Naive thymus-derived CD4-positive, alpha-beta T cell (primary cell): ENCODE measurements around the gene DAB2. TPM values are rescaled to one million over a fixed set of nuclear protein-coding genes. Genes with fewer than 3 reads are reported as not detected.

ENCODE experiments used
- ATAC-seq: fragments of 150-1000 bp; cut with Tn5 transposase; 2 replicates; pipeline ENCODE4 v1.10.0; 2021; ENCODE audit warnings: mild to moderate bottlenecking, moderate library complexity
- CTCF ChIA-PET: fragments of 350-600 bp; sonication (Branson Sonifier 250); formaldehyde crosslinking; loops from one replicate; lab custom pipeline; 2021; ENCODE audit warnings: antibody characterized with exemption; lab: Charles Lee
- POLR2A ChIA-PET: fragments of 350-600 bp; sonication (Branson Sonifier 250); formaldehyde crosslinking; loops from one replicate; lab custom pipeline; 2021; ENCODE audit warnings: antibody characterized with exemption, inconsistent platforms; lab: Charles Lee
- DNase-seq, 9 donors: peaks; one replicate each; pipeline versions ENCODE4 v3.0.0 to v3.0.0-alpha.2; 2020 to 2022; ENCODE audit warnings: mixed read lengths in 1 of 9
- H3K27ac ChIP-seq: one replicate; pipeline ENCODE4 v1.7.0; 2013; ENCODE audit warnings: mild to moderate bottlenecking, low read depth, low read length, moderate library complexity
- H3K27me3 ChIP-seq, 2 donors: one replicate each; pipeline ENCODE4 v1.7.0; 2013; ENCODE audit warnings: low read length in 2 of 2, mild to moderate bottlenecking in 2 of 2, moderate library complexity in 2 of 2; ENCODE audit not compliant: control insufficient read depth in 2 of 2, insufficient read depth in 2 of 2
- H3K36me3 ChIP-seq, 3 experiments: 1 replicate in 2 of 3; 2 replicates in 1 of 3; pipeline ENCODE4 v1.7.0; 2013; ENCODE audit warnings: low read length in 3 of 3, mild to moderate bottlenecking in 3 of 3, moderate library complexity in 1 of 3; ENCODE audit not compliant: insufficient read depth in 3 of 3, control insufficient read depth in 2 of 3
- H3K4me1 ChIP-seq, 2 donors: one replicate each; pipeline ENCODE4 v1.7.0; 2013; ENCODE audit warnings: low read length in 2 of 2, mild to moderate bottlenecking in 2 of 2, moderate library complexity in 1 of 2; ENCODE audit not compliant: control insufficient read depth in 2 of 2, insufficient read depth in 2 of 2
- H3K4me3 ChIP-seq: 2 replicates; pipeline ENCODE4 v1.7.0; 2013; ENCODE audit warnings: mild to moderate bottlenecking, low read length
- H3K9me3 ChIP-seq, 3 experiments: 1 replicate in 2 of 3; 2 replicates in 1 of 3; pipeline ENCODE4 v1.7.0; 2013; ENCODE audit warnings: low read length in 3 of 3; ENCODE audit not compliant: control insufficient read depth in 2 of 3
- H3K27ac Mint-ChIP-seq, 9 donors: one replicate each; pipeline ENCODE4 v1.8.0; 2020 to 2022; ENCODE audit warnings: mixed read lengths in 9 of 9, mild to moderate bottlenecking in 8 of 9, moderate library complexity in 5 of 9, inconsistent platforms in 2 of 9
- H3K27me3 Mint-ChIP-seq, 5 donors: one replicate each; pipeline ENCODE4 v1.8.0; 2021 to 2022; ENCODE audit warnings: mixed read lengths in 5 of 5, mild to moderate bottlenecking in 1 of 5
- H3K36me3 Mint-ChIP-seq, 5 donors: one replicate each; pipeline ENCODE4 v1.8.0; 2020 to 2022; ENCODE audit warnings: mixed read lengths in 5 of 5, mild to moderate bottlenecking in 3 of 5, inconsistent platforms in 1 of 5
- H3K4me1 Mint-ChIP-seq, 7 donors: one replicate each; pipeline ENCODE4 v1.8.0; 2020 to 2022; ENCODE audit warnings: mixed read lengths in 7 of 7, mild to moderate bottlenecking in 3 of 7, inconsistent platforms in 1 of 7
- H3K4me3 Mint-ChIP-seq, 10 donors: one replicate each; pipeline ENCODE4 v1.8.0; 2020 to 2022; ENCODE audit warnings: mild to moderate bottlenecking in 10 of 10, mixed read lengths in 10 of 10, moderate library complexity in 6 of 10, inconsistent platforms in 2 of 10
- H3K9me3 Mint-ChIP-seq, 11 donors: one replicate each; pipeline ENCODE4 v1.8.0; 2020 to 2022; ENCODE audit warnings: mixed read lengths in 11 of 11, mild to moderate bottlenecking in 4 of 11, inconsistent platforms in 1 of 11, moderate library complexity in 1 of 11
- intact Hi-C, 2 donors: fragments of 100-400 bp; cut with micrococcal nuclease; formaldehyde crosslinking; loops; one replicate each; pipeline ENCODE4 v1.15.1; 2023
- polyA plus RNA-seq, 2 donors: library from polyadenylated mRNA; unstranded; fragments of 300-500 nt; fragmentation: Illumina TruSeq; gene quantifications; one replicate each; pipeline ENCODE4 v1.2.3, GENCODE V29; 2021
- total RNA-seq, 6 experiments: library from RNA in 5 of 6; stranded (reverse) in 5 of 6; gene quantifications; 1 replicate in 5 of 6; 2 replicates in 1 of 6; pipeline ENCODE4 v1.2.3 and lab custom pipeline; 2021 to 2026

Gene DAB2
- total and polyA plus RNA-seq, 7 experiments from 2014 or later: 1.0 to 6.3 (median 5.8) TPM; not detected in 3

GRCh38 chr5:39426051-39426745, 1.4 kb upstream of the DAB2 start:
- ChIA-PET CTCF (no interaction called here), POLR2A (no interaction called here)
- Histone ChIP-seq H3K9me3 (no peaks in the 10 kb centered on the region), H3K27me3 (peaks cover 4 to 19% of the 10 kb centered on the region in 2 donors), H3K27ac (no peak overlapping the region), H3K4me1 (peaks cover 0 to 5% of the 10 kb centered on the region in 2 donors), H3K4me3 (no peak overlapping the region), H3K36me3 (no peaks in the 10 kb centered on the region)
- Mint-ChIP-seq H3K27me3 (peaks cover 45 to 70% (median 48%) of the 10 kb centered on the region in 5 donors), H3K27ac (no peak overlapping the region), H3K4me3 (no peak overlapping the region), H3K4me1 (peaks cover 0 to 12% (median 4%) of the 10 kb centered on the region in 7 donors), H3K36me3 (no peaks in the 10 kb centered on the region), H3K9me3 (no peaks in the 10 kb centered on the region)
- intact Hi-C loops: no loop called here
- ATAC-seq (no peak), DNase-seq (no peak)

- H3K4me3 ChIP-seq: no peak overlapping the region
- H3K9me3 Mint-ChIP-seq: no peaks in the 10 kb centered on the region
- no peaks in the 10 kb centered on the region for H3K36me3 Mint-ChIP-seq
- no peak for ATAC-seq
- H3K36me3 ChIP-seq: no peaks in the 10 kb centered on the region
- no peaks in the 10 kb centered on the region for H3K9me3 ChIP-seq
- peaks cover 31 to 70% (median 33%) of the 10 kb centered on the region in 5 donors for H3K27me3 Mint-ChIP-seq
- peaks cover 0 to 5% of the 10 kb centered on the region in 2 donors for H3K4me1 ChIP-seq
- peaks cover 4 to 19% of the 10 kb centered on the region in 2 donors for H3K27me3 ChIP-seq
- peak overlapping the region in 3 of 10 donors; percentile 6 to 56 (median 41) for H3K4me3 Mint-ChIP-seq
- no peak overlapping the region for H3K27ac Mint-ChIP-seq
- ChIA-PET POLR2A (no interaction called here), CTCF (no interaction called here)
- intact Hi-C loops: no loop called here
- H3K27ac ChIP-seq: no peak overlapping the region
- H3K4me1 Mint-ChIP-seq: peaks cover 0 to 15% (median 4%) of the 10 kb centered on the region in 7 donors
- DNase-seq: no peak
These were observed 1.4 kb downstream of the DAB2 start for GRCh38 chr5:39423331-39423751.

GRCh38 chr5:39422728-39423285, 2.0 kb downstream of the DAB2 start:
- Mint-ChIP-seq H3K4me3 (no peak overlapping the region), H3K36me3 (no peaks in the 10 kb centered on the region), H3K4me1 (peaks cover 0 to 15% (median 4%) of the 10 kb centered on the region in 7 donors), H3K9me3 (no peaks in the 10 kb centered on the region), H3K27me3 (peaks cover 29 to 69% (median 31%) of the 10 kb centered on the region in 5 donors), H3K27ac (no peak overlapping the region)
- peaks cover 4 to 19% of the 10 kb centered on the region in 2 donors for H3K27me3 ChIP-seq
- no peak overlapping the region for H3K4me3 ChIP-seq
- ATAC-seq: no peak
- H3K4me1 ChIP-seq: peaks cover 0 to 5% of the 10 kb centered on the region in 2 donors
- intact Hi-C loops: no loop called here
- H3K9me3 ChIP-seq: no peaks in the 10 kb centered on the region
- H3K36me3 ChIP-seq: no peaks in the 10 kb centered on the region
- DNase-seq: no peak
- ChIA-PET CTCF (no interaction called here), POLR2A (no interaction called here)
- no peak overlapping the region for H3K27ac ChIP-seq

GRCh38 chr5:39422036-39422606, 2.7 kb downstream of the DAB2 start:
- Histone ChIP-seq H3K9me3 (no peaks in the 10 kb centered on the region), H3K4me1 (peaks cover 0 to 5% of the 10 kb centered on the region in 2 donors), H3K36me3 (no peaks in the 10 kb centered on the region), H3K4me3 (no peak overlapping the region), H3K27me3 (peaks cover 4 to 19% of the 10 kb centered on the region in 2 donors), H3K27ac (no peak overlapping the region)
- intact Hi-C loops: no loop called here
- Mint-ChIP-seq H3K4me3 (no peak overlapping the region), H3K4me1 (peaks cover 0 to 15% (median 4%) of the 10 kb centered on the region in 7 donors), H3K36me3 (no peaks in the 10 kb centered on the region), H3K27ac (no peak overlapping the region), H3K27me3 (peaks cover 22 to 67% (median 29%) of the 10 kb centered on the region in 5 donors), H3K9me3 (no peaks in the 10 kb centered on the region)
- ATAC-seq: no peak
- no peak for DNase-seq
- ChIA-PET CTCF (no interaction called here), POLR2A (no interaction called here)

- intact Hi-C loops: no loop called here
- Mint-ChIP-seq H3K4me1 (peaks cover 0 to 15% (median 4%) of the 10 kb centered on the region in 7 donors), H3K9me3 (peaks cover 0 to 3% (median 0%) of the 10 kb centered on the region in 11 donors), H3K36me3 (no peaks in the 10 kb centered on the region), H3K4me3 (no peak overlapping the region), H3K27me3 (peaks cover 7 to 52% (median 18%) of the 10 kb centered on the region in 5 donors), H3K27ac (no peak overlapping the region)
- H3K27me3 ChIP-seq: peaks cover under 1 to 12% of the 10 kb centered on the region in 2 donors
- no peak overlapping the region for H3K27ac ChIP-seq
- no peaks in the 10 kb centered on the region for H3K36me3 ChIP-seq
- CTCF ChIA-PET: no interaction called here
- no peak for DNase-seq
- POLR2A ChIA-PET: interaction anchor here (0.5 kb wide), 1 partner anchor 17 kb away, joined by 3 read pairs; no protein-coding TSS in a partner anchor
- no peaks in the 10 kb centered on the region for H3K9me3 ChIP-seq
- H3K4me1 ChIP-seq: peaks cover 0 to 5% of the 10 kb centered on the region in 2 donors
- no peak overlapping the region for H3K4me3 ChIP-seq
- ATAC-seq: no peak
These were observed 4.2 kb downstream of the DAB2 start for GRCh38 chr5:39420482-39421145.

GRCh38 chr5:39419796-39420195, 5.0 kb downstream of the DAB2 start:
- POLR2A ChIA-PET: interaction anchor here (0.5 kb wide), 1 partner anchor 17 kb away, joined by 3 read pairs; no protein-coding TSS in a partner anchor
- Histone ChIP-seq H3K9me3 (no peaks in the 10 kb centered on the region), H3K36me3 (no peaks in the 10 kb centered on the region), H3K27me3 (peaks cover 0 to 9% of the 10 kb centered on the region in 2 donors), H3K4me3 (no peak overlapping the region), H3K4me1 (no peaks in the 10 kb centered on the region), H3K27ac (no peak overlapping the region)
- DNase-seq (no peak), ATAC-seq (no peak)
- peaks cover 0 to 3% (median 0%) of the 10 kb centered on the region in 11 donors for H3K9me3 Mint-ChIP-seq
- H3K27me3 Mint-ChIP-seq: peaks cover 6 to 44% (median 18%) of the 10 kb centered on the region in 5 donors
- intact Hi-C loops: no loop called here
- no peaks in the 10 kb centered on the region for H3K36me3 Mint-ChIP-seq
- H3K4me1 Mint-ChIP-seq: peaks cover 0 to 15% (median under 1%) of the 10 kb centered on the region in 7 donors
- no peak overlapping the region for H3K27ac Mint-ChIP-seq
- no peak overlapping the region for H3K4me3 Mint-ChIP-seq
- CTCF ChIA-PET: no interaction called here
